LoVo (cell line): Measurements from ENCODE around the gene KIF4A.
"Not testable (repeated sequence)": the region's sequence is repeated elsewhere in the genome, so short reads cannot be mapped to it uniquely, and the experiment has no call there.

Experiments
- DNase-seq: peaks from one replicate; pipeline ENCODE4 v3.0.0-alpha.2; 2016; ENCODE audit warnings: low spot score

Gene KIF4A, protein sequence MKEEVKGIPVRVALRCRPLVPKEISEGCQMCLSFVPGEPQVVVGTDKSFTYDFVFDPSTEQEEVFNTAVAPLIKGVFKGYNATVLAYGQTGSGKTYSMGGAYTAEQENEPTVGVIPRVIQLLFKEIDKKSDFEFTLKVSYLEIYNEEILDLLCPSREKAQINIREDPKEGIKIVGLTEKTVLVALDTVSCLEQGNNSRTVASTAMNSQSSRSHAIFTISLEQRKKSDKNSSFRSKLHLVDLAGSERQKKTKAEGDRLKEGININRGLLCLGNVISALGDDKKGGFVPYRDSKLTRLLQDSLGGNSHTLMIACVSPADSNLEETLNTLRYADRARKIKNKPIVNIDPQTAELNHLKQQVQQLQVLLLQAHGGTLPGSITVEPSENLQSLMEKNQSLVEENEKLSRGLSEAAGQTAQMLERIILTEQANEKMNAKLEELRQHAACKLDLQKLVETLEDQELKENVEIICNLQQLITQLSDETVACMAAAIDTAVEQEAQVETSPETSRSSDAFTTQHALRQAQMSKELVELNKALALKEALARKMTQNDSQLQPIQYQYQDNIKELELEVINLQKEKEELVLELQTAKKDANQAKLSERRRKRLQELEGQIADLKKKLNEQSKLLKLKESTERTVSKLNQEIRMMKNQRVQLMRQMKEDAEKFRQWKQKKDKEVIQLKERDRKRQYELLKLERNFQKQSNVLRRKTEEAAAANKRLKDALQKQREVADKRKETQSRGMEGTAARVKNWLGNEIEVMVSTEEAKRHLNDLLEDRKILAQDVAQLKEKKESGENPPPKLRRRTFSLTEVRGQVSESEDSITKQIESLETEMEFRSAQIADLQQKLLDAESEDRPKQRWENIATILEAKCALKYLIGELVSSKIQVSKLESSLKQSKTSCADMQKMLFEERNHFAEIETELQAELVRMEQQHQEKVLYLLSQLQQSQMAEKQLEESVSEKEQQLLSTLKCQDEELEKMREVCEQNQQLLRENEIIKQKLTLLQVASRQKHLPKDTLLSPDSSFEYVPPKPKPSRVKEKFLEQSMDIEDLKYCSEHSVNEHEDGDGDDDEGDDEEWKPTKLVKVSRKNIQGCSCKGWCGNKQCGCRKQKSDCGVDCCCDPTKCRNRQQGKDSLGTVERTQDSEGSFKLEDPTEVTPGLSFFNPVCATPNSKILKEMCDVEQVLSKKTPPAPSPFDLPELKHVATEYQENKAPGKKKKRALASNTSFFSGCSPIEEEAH

DNA sequence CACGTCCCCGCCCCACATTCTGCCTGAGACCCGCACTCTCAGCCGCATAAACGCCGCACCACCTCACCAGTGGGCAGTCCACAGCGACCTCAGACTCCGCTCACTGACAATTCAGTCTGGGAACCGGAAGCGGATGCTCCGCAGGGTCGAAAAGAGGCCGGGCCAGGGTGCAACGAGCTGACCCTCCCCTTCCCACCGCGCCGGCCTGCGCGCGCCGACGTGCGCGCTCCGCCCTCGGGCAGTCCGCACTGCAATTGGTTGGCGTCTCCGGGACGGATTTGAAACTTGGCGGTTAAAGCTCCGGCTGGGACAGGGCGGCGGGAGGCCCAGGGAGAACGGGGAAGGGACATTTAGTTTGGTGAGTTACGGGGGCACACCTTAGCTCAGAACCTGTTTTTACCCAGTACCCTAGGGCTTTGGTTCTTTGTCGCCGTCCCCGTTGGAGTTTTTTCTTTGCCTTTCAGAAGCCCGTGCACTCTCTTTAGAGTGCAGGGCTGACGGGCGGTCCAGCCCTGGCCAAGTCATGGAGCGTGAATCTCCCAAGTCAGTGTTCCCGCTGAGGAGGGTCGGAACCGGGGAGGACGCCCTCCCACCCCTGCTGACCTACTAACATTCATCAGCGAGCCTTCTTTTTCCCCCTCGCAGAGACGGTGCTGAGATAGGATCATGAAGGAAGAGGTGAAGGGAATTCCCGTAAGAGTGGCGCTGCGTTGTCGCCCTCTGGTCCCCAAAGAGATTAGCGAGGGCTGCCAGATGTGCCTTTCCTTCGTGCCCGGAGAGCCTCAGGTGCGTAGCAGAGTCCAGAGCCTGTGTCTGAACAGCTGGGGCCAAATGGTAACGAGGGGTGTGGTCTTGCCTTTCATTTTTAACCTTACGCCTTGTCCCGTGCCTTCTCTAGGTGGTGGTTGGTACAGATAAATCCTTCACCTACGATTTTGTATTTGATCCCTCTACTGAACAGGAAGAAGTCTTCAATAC is at the start of gene KIF4A, which contains the start of gene PDZD11:
Gene KIF4A (plus strand): TSS at position 312 of the 978 bp plus-strand sequence. CDS start 355 bp downstream, at position 667.
Gene PDZD11 (minus strand): TSS at position 135 of the 978 bp plus-strand sequence. CDS start 586 bp downstream, outside the sequence.
- DNase-seq: peak; percentile 77

DNA sequence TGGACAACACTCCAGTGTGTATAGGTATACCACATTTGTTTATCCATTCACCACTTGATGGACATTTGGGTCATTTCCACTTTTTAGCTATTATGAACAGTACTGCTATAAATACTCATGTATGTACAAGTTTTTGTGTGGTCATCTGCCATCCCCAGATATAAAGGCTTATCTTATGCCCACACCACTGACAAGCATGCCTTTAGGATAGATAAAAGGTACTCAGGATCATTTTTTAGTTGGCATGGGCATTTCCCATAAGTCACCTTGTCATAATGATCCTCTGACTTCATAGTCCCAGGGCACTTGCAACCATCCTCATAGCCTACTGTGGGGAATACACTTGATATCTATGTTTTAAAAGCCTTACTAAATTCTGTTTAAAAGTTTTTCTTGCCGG is 49.2 kb upstream of the KIF4A start:
- no peak for DNase-seq

DNA sequence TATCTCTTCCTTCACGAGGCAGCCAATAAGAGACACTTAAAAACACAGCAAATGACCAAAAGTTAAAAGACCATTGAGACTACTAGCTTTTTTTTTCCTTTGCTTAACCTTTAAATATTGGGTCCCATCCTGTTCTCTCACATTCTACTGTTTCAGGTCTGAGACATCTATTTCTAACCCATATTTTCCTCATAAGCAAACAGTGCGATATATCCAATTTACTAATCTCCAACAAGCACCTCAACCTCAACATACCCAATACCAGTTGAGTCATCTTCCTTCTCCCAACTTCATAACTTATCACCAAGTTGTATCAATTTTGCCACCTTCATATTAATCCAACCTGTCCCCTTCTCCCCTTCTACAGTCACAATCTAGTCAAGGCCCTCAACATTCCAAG is 48.4 kb upstream of the KIF4A start:
- no peak for DNase-seq

DNA sequence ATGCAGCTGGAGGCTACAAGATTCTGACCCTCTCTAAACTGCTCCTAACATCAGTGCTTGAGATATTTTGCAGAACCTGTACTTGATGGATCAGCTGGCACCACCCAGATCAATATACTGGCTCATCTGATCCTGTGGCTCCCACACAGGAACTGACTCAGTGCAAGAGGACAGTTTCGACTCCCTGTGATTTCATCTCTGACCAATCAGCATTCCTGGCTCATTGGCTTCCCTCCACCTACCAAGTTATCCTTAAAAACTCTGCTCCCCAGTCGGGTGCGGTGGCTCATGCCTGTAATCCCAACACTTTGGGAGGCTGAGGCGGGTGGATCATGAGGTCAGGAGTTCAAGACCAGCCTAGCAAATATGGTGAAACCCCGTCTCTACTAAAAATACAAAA is 46.3 kb upstream of the KIF4A start:
- DNase-seq: not testable (repeated sequence)

DNA sequence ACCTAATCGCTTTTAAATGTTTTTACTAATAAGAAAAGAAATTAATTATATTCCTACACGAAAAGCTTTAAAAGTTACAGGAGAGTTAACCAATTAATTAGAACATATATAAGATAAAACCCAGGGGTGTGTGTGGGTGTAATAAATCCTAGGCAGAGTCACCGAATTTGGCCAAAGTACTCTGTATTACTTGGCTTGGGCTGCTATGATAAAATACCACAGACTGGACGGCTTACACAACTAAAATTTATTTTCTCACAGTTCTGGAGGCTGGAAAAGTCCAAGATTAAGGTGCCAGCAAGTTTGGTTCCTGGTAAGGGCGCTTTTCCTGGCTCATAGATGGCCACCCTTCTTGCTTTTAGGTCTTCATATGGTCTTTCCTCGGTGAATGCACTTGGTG is 45.0 kb upstream of the KIF4A start:
- no peak for DNase-seq

DNA sequence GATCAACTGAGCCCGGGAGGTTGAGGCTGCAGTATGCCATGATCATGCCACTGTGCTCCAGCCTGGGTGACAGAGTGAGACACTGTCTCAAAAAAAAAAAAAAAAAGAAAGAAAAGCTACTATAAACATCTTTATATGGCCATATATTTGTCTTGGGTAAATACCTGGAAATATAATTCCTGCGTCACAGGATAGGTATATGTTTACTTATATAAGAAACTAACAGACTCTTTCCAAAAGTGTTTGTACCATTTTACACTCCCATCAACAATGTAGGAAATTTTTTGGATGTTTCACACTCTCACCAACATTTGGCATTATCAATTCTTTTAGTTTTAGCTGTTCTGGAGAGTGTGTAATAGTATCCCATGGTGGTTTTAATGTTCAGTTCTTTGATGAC is 42.7 kb upstream of the KIF4A start:
- no peak for DNase-seq

DNA sequence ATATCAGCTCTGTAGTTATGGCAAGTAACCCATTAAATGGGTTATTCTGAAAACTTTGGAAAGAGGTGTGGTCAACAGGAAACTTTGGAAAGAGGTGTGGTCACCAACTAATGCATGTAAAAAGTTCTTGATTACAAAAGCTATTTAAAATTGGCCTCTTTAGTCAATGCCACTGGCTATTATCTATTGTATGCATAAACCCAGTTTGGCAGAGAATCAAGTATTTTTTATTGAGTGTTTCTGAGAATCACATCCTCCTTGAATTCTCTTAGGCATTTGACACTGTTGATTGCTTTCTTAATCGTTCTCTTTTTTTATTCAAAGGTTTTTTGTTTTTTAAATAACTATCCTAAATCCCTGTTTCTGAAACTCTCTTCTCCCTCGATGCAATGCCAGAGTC is 37.4 kb upstream of the KIF4A start:
- DNase-seq: no peak

DNA sequence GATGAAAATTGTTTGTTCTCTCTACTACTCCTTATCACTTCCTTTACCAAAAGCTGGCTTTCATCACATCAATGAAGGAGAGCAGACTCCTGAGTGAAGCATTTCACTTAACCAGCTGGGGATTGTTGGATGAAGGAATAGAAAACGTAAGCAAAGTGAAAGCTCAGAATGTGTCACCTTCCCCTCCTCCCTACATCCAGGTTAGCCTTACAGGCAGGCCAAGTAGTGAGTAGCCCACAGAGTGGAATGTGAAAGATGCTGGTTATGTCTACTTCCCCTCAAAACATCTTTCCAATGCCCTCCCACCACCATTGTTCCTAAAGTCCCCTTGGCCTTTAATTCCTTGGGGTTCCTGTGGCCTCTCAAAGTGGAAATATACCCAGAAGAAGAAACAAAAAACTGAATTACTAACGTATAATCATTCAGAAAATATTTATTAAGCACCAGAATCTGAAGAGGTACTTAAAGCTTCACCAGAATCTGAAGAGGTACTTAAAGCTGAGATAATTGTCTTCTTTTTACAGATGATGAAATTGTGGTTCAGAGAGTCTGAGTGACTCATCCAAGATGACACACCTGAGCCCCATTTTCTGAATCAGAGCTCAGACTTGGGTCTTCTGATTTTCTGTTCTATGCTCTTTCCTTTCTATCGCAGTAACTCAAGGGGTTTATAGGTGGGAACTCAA is 36.4 kb upstream of the KIF4A start:
- DNase-seq: peak; percentile 5

DNA sequence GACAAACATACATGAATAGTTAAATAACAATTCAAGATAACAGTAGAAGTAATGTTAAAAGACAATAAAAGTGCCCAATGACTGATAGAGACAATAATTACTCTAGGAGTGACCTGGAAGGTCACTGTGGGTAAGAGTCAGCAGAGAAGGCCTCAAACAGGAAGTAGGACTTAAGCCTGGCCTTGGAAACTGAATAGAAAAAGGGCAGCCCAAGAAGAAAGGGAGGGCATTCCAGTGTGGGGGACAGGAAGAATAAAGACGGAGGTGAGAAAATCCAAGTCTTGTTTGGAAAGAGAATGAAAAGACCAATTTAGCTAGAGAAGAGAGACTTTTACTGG is 35.9 kb upstream of the KIF4A start:
- peak; percentile 9 for DNase-seq

DNA sequence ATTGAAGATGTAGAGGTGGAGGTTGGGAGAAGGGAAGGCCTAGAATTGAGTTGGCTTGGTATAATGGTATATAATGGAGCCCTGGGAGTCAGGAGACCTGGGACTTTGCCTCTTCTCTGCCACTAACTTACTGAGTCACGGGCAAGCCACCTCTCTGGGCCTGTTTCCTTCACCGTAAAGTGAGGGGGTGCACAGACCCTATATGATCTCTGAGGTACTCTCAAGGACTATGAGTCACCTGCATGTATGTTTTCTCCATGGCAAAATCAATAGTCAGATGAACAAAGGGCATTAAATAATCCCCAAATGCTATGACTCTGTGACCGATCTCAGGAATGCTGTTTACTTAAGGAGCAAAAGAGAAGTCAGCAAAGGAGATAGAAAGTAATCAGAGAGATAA is 35.0 kb upstream of the KIF4A start:
- DNase-seq: no peak

DNA sequence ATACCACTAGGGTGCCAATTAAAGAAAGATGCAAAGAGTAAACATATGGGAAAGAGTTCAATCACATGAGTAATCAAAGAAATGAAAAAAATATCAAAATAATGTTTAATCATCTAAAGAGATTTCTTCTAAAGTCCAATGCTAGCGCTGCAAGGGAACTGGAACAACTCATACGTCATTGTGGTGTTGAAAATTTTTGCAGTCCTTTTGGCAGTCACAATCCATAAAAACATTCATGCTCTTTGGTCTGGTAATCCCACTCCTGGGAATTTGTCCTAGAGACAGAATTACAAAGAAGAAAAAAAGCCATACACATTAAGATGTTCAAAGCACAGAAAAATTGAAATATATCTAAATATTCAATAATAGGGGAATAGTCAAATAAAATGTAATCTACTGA is 34.5 kb upstream of the KIF4A start:
- DNase-seq: no peak

DNA sequence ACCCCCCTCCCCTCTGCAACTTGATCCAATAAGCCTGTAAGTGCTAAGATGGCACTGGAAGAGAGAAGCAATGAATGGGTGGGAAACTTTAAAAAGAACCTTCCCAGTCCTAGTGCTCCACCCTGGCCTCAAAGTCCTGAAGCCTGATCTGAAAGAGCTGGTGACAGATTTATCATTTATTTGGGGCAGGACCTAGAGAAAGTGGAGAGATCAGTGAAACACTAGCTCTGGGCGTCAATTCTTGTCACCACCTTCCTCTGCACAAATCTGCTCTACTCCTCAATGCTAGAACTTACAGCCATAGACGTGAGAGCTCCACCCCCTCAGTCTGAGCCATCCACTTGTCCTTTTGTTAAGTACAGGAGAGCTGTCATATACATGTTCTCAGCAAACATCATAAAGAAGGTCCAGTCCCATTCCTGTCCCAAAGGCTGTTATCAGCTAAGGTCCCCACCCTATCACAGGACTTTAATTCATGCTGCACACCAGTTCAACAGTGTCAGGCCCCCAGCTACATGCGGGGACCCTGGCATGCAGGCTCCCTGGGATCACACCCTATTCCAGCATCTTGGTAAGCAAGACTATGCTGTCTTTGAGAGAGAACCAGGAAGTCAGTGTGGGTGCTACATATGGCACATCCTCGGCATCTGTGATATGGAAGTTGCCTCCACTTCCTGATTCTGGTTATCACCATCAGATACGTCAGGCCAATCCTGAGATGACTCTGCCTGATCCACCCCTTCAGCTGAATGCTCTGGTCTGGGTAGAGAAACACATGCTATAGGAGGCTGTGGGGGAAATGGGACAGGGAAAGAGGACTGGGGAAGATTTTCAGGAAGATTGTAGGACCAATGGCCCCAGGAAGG is 32.2 kb upstream of the KIF4A start:
- DNase-seq: no peak

DNA sequence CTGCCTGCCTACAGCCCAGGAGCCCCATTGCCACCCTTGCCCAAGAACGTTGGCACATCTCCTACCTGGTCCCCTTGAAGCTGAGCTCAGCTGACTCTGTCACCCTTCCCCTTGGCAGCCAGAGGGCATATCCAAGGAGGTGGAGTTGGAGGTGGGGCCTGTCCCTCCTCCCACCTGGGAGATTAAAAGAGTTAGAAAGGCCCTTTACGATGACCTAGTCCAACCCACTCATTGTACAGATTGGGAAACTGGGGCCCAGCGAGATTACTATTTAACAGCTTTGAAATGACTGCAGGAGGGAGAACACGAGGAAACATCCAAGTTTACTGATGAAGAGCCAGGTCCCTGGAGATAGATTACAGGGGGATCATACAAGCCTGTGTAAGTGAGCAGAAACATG is 29.8 kb upstream of the KIF4A start, which contains the start of gene P2RY4:
Gene P2RY4 (minus strand): TSS at position 101 of the 400 bp plus-strand sequence. CDS start 580 bp downstream, outside the sequence.
- no peak for DNase-seq

DNA sequence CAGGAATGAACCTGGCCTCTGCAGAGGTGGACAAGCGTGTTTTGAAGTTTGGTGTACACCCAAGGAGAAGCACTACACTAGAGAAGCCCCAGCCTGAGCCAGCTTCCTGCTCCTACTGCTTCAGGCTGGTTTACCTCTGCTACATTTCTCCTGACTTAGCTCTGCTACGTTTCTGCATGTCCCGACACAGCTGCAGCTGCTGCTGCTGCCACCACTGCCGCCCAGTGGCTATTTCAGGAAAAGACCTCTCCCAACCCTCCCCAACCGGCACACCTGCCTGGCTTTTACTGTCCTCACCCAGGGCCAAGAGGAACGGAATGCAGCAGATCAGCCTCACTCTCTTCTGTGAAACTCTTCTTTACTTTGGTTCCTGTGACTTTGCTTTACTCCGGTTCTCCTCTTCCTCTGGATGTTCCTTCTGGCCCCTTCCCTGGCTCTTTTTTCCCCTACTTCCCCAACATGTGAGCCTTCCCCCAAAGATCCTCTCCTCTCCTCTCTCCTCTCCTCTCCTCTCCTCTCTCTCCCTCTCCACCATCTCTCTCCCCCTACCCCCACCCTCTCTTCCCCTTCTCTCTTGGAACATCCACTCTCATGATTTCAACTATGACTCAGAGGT is 26.8 kb upstream of the KIF4A start:
- peak; percentile 26 for DNase-seq

DNA sequence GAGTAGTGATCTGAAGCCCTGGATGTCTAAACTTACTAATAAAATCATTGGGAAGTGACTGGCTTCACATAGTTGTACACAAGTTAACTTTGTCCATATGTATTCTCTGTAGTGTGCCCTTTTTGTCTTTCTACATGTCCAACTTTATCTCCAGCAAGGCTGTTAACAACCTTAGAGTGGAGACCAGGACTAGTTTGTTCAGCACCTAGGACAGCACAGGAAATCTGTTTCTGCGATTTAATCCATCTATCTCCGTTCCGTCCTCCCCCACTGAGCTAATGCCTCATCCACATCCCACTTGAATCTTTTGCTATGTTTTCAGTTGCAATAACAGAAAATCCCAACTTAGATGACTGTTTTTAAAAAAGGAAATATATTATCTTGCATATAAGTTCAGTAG is 25.1 kb upstream of the KIF4A start:
- DNase-seq: no peak

DNA sequence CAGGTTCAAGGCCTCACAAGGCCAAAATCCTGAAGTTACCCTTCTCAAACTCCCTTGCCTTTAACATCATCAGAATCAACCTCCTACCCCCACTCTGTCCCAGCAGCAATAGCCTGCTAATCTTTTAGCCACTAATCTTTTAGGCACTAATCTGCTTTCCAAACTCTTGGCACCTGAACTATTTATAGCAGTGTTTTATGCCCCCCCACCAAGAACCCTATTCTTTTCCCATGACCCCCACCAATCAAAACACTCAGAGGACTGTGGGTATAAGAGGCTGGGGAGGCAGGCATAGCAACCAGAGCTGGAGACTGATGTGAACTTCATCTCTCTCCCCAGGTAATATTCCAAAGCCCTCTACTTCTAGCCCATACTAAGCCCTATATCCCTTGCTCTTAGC is 21.9 kb upstream of the KIF4A start, which contains the start of gene ARR3:
Gene ARR3 (plus strand): TSS at position 301 of the 400 bp plus-strand sequence. CDS start 1,052 bp downstream, outside the sequence.
- DNase-seq: no peak

DNA sequence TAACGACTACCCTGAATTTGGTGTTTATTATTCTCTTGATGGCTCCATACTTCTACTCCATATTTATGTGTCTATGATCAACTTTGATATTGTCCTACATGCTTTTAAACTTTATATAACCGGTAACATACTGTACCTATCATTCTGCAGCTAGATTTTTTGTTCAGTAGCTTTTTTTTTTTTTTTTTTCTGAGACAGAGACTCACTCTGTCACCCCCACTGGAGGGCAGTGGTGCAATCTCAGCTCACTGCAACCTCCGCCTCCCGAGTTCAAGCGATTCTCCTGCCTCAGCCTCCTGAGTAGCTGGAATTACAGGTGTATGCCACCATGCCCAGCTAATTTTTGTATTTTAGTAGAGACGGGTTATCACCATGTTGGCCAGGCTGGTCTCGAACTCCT is 15.9 kb upstream of the KIF4A start:
- not testable (repeated sequence) for DNase-seq

DNA sequence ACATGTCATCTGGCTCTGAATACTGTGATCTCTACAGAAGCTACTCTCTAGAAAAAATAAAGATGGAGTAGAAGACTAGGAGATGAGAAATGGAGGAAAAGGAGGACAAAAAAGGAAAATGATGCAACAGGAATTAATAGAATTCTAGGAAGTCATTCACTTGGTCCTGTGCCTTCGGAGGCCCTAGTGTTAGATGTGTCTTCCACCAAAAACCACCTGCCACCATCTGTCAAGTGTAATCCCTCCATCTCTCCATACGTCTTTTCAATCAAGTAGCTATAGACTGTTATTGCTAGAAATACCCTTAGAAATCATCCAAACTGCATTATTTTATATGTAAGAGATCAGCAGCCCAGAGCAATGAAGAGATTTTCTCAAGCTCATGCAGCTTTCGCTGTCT is 10.8 kb upstream of the KIF4A start:
- no peak for DNase-seq

DNA sequence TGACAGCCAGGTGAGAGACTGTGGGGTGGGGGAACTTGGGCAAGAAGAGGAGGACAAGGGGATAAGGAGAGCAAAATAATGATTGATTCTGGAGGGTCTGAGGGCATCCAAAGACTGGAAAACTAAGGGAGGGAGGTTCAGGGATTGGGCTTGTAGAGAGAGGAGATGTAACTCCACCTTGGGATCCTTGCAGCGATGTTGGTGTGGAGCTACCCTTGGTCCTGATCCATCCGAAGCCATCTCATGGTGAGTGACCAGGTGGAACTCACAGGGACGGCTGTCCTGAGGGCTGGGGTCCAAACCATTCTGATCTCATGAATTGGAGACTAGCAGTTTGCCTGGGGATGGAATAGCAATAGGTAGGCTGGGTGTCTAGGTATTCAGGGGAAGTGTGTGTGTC is 9.3 kb upstream of the KIF4A start:
- no peak for DNase-seq
